ENCODE results near the gene ROR2. TPM values are rescaled to one million over a fixed set of nuclear protein-coding genes. Genes with fewer than 3 reads are reported as not detected.

The ROR2 gene
- total RNA-seq, 4 donors from 2014 or later = 37.4 to 71.8 (median 59.4) TPM

DNA sequence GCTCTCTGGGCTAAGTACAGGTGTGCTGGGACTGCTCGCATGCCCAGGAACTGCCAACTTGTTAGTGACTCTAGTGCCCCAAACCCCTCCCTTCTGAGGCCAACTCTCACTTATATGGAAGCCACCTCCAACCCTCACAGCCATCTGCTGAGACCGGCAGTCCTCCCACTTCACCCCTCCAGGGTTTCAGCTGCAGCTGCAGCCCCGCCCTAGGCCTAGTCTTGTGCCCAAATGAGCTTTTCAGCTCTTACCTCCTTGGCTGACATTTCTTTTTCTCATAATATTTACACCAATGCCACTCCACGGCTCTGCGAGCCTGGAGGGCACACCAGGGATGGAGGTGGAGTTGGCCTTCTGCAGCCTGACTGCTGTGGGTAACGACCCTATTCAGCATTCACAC is 166.6 kb downstream of the ROR2 start:
- DNase-seq (ENCODE audit: extremely low spot score) = no peak
- intact Hi-C loops (cut with DNase I) = no loop called here
- Histone ChIP-seq H3K4me3 (no peak overlapping the region), H3K27me3 (no peaks in the 10 kb centered on the region), H3K36me3 (no peaks in the 10 kb centered on the region), H3K27ac (replicated peaks in 1 of 4) (peak overlapping the region; percentile 69 to 78 (median 72)), H3K4me1 (peaks cover 0 to 71% (median 67%) of the 10 kb centered on the region in 4 donors), H3K9me3 (no peaks in the 10 kb centered on the region)
- WGBS = 62% methylated on average over 6 of the region's 6 CpGs
- TF ChIP-seq, protein P1, sequence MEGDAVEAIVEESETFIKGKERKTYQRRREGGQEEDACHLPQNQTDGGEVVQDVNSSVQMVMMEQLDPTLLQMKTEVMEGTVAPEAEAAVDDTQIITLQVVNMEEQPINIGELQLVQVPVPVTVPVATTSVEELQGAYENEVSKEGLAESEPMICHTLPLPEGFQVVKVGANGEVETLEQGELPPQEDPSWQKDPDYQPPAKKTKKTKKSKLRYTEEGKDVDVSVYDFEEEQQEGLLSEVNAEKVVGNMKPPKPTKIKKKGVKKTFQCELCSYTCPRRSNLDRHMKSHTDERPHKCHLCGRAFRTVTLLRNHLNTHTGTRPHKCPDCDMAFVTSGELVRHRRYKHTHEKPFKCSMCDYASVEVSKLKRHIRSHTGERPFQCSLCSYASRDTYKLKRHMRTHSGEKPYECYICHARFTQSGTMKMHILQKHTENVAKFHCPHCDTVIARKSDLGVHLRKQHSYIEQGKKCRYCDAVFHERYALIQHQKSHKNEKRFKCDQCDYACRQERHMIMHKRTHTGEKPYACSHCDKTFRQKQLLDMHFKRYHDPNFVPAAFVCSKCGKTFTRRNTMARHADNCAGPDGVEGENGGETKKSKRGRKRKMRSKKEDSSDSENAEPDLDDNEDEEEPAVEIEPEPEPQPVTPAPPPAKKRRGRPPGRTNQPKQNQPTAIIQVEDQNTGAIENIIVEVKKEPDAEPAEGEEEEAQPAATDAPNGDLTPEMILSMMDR (IDR thresholded peaks at IDR 0.05) = no peak
- TF ChIP-seq EP300 (IDR thresholded peaks at IDR 0.05) (no peak), POLR2A (IDR thresholded peaks at IDR 0.05; ENCODE audit: low read depth) (no peak), POLR2AphosphoS5 (IDR thresholded peaks at IDR 0.05) (peak; percentile 31 to 47)

DNA sequence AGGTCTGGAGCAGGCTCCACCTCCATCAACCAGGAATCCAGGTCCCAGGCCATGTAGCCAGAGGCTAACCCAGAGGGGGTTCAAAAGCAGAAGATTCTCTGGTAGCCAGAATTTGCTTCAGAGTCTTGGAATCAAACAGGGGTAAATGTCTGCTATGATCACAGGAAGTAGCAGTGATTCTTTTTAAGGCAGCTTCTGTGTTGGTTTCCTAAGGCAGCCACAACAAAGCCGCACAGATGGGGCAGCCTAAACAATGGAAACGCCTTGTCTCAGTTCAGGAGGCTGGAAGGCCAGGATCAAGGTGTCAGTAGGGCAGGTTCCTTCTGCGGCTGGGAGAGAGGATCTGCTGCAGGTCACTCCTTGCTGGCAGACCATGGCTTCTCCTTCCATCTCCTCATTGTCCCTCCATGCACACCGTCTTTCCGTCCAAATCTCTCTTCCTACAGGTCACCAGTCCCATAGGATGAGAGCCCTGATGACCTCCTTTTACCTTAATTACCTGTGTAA is 167.3 kb downstream of the ROR2 start:
- H3K27ac ChIP-seq (replicated peaks in 1 of 4) = peak overlapping the region; percentile 69 to 78 (median 72)

DNA sequence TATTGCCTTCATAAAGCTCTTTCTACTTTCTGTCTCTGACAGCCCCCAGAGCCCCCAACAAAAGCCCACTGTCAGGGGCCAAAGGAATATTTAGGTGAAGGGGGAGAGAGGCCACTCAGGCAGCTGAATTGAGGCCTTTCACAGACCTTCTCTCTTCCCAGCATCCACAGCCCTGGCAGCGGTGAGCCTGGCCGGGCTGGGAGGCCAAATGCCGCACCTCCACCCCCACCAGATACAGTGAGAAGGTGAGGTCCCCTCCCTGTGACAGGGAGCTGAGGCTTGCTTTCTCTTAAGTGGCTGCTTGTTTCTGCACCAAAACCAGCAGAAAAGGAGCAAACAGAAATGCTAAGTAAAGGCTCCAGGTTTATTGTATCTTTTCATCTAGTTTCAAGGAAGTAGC is 168.1 kb downstream of the ROR2 start:
- Histone ChIP-seq H3K9me3 (no peaks in the 10 kb centered on the region), H3K4me3 (no peak overlapping the region), H3K36me3 (no peaks in the 10 kb centered on the region), H3K27me3 (no peaks in the 10 kb centered on the region), H3K27ac (replicated peaks in 1 of 4) (peak overlapping the region; percentile 69 to 78 (median 72)), H3K4me1 (peaks cover 0 to 79% (median 77%) of the 10 kb centered on the region in 4 donors)
- intact Hi-C loops (cut with DNase I) = no loop called here
- no peak for DNase-seq (ENCODE audit: extremely low spot score)
- 81% methylated on average over 3 of the region's 3 CpGs for WGBS
- no peak for TF ChIP-seq POLR2AphosphoS5 (IDR thresholded peaks at IDR 0.05)
- TF ChIP-seq EP300 (IDR thresholded peaks at IDR 0.05) = no peak
- no peak for TF ChIP-seq POLR2A (IDR thresholded peaks at IDR 0.05; ENCODE audit: low read depth)
- TF ChIP-seq, protein P1 (IDR thresholded peaks at IDR 0.05) = no peak

More for the DNA sequence above, 167.3 kb downstream of the ROR2 start:
- Histone ChIP-seq H3K4me3 (no peak overlapping the region), H3K9me3 (no peaks in the 10 kb centered on the region), H3K4me1 (peaks cover 0 to 72% (median 69%) of the 10 kb centered on the region in 4 donors), H3K27me3 (no peaks in the 10 kb centered on the region), H3K36me3 (no peaks in the 10 kb centered on the region)
- 90% methylated on average over 5 of the region's 5 CpGs for WGBS
- DNase-seq (ENCODE audit: extremely low spot score) = no peak
- intact Hi-C loops (cut with DNase I) = no loop called here
- TF ChIP-seq EP300 (IDR thresholded peaks at IDR 0.05) = no peak
- TF ChIP-seq POLR2AphosphoS5 (IDR thresholded peaks at IDR 0.05) = no peak
- no peak for TF ChIP-seq POLR2A (IDR thresholded peaks at IDR 0.05; ENCODE audit: low read depth)
- TF ChIP-seq, protein P1 (IDR thresholded peaks at IDR 0.05) = no peak

DNA sequence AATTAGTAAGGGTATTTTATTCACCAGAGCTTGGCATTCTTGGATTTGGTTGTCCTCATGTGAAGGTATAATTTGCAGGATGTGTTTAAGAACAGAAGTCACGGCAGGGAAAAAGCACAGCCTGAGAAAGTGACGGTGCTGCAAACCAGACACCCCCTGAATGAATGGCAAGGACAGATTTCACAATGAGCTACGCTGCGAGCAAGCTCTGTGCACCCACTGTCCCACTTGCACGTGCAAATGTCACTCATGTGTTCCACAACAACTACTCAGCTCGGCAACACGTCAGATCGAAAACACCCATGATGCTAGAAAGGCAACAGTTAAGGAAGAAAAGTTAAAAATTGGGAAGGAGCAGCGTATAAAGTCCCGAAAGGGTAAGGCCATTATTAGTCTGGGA is 168.9 kb downstream of the ROR2 start:
- no peak overlapping the region for H3K4me3 ChIP-seq
- intact Hi-C loops (cut with DNase I) = no loop called here
- H3K27me3 ChIP-seq = no peaks in the 10 kb centered on the region
- no peaks in the 10 kb centered on the region for H3K36me3 ChIP-seq
- peaks cover 0 to 80% (median 78%) of the 10 kb centered on the region in 4 donors for H3K4me1 ChIP-seq
- WGBS = 70% methylated on average over 10 of the region's 10 CpGs
- H3K27ac ChIP-seq (replicated peaks in 1 of 4) = peak overlapping the region; percentile 69 to 78 (median 72)
- TF ChIP-seq, protein P1 (IDR thresholded peaks at IDR 0.05) = no peak
- TF ChIP-seq POLR2AphosphoS5 (IDR thresholded peaks at IDR 0.05) = peak; percentile 9 to 39
- H3K9me3 ChIP-seq = no peaks in the 10 kb centered on the region
- no peak for DNase-seq (ENCODE audit: extremely low spot score)

DNA sequence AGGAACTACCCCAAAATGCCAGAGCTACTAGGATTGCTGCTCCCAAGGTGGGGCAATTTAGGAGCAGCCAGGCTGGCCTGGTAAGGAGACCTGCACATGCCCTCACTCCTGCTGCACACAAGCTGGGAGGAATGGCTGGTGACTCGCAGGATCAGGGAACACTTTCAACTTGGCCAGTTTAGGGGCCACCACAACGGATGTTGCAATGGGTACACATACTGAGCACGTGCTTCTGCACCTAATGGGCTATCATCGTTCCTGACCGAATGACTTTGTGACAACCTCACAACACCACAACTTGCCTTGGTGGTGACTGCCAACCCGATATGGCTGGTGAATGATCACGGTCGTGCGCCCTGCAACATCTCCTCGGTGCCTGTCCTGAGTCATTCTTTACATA is 172.0 kb downstream of the ROR2 start:
- DNase-seq (ENCODE audit: extremely low spot score) = no peak
- intact Hi-C loops (cut with DNase I) = loop anchor here (10.0 kb wide), 1 partner anchor 257 kb away; no protein-coding TSS in a partner anchor
- Histone ChIP-seq H3K9me3 (no peaks in the 10 kb centered on the region), H3K4me1 (peaks cover 0 to 81% (median 72%) of the 10 kb centered on the region in 4 donors), H3K27me3 (no peaks in the 10 kb centered on the region), H3K4me3 (no peak overlapping the region), H3K27ac (replicated peaks in 1 of 4) (no peak overlapping the region), H3K36me3 (no peaks in the 10 kb centered on the region)
- TF ChIP-seq EP300 (IDR thresholded peaks at IDR 0.05) (no peak), POLR2A (IDR thresholded peaks at IDR 0.05; ENCODE audit: low read depth) (no peak), POLR2AphosphoS5 (IDR thresholded peaks at IDR 0.05) (no peak)
- TF ChIP-seq, protein P1 (IDR thresholded peaks at IDR 0.05) = no peak
- WGBS = 92% methylated on average over 10 of the region's 10 CpGs
